ENCODE results near the gene OGDH. TPM values are rescaled to one million over a fixed set of nuclear protein-coding genes. Genes with fewer than 3 reads are reported as not detected.

The OGDH gene
- total and polyA plus RNA-seq, 2 of the 13 experiments (the other 11 are each of a cell fraction or from before 2014, with no cell fraction given): 17.4 to 25.4 TPM

- TF ChIP-seq THAP8 (CRISPR knock-in tag; IDR thresholded peaks at IDR 0.05; ENCODE audit: borderline replicate concordance) (no peak; the same call in 1 of the 2 replicates), CTCF (CRISPR knock-in tag; IDR thresholded peaks at IDR 0.05) (no peak; the same call in 1 of the 2 replicates), TGIF2 (CRISPR knock-in tag; IDR thresholded peaks at IDR 0.05) (peak; percentile 65), JUNB (CRISPR knock-in tag; IDR thresholded peaks at IDR 0.05; ENCODE audit: borderline replicate concordance) (no peak), ZNF703 (CRISPR knock-in tag; IDR thresholded peaks at IDR 0.05; ENCODE audit: borderline replicate concordance) (peak; percentile 91; the same call in 1 of the 2 replicates), PBX3 (CRISPR knock-in tag; IDR thresholded peaks at IDR 0.05; ENCODE audit: borderline replicate concordance) (peak; percentile 65; the same call in 1 of the 2 replicates), SMAD9 (CRISPR knock-in tag; IDR thresholded peaks at IDR 0.05) (peak; percentile 87; the same call in 1 of the 2 replicates), CENPX (CRISPR knock-in tag; IDR thresholded peaks at IDR 0.05) (no peak), ZHX2 (IDR thresholded peaks at IDR 0.05; ENCODE audit: low read depth) (peak; percentile 22; the same call in 1 of the 2 replicates), ZHX2 (CRISPR knock-in tag; IDR thresholded peaks at IDR 0.05; ENCODE audit: borderline replicate concordance) (peak; percentile 94), ZSCAN29 (CRISPR knock-in tag; conservative IDR thresholded peaks at IDR 0.05) (no peak), SMC3 (IDR thresholded peaks at IDR 0.05; ENCODE audit: low read length) (no peak)
Measured at GRCh38 chr7:44573464-44574286, 32.8 kb upstream of the OGDH start, which contains the start of gene DDX56 (continued).
